Measurements from ENCODE around the gene TSPAN18.

The TSPAN18 gene

DNA sequence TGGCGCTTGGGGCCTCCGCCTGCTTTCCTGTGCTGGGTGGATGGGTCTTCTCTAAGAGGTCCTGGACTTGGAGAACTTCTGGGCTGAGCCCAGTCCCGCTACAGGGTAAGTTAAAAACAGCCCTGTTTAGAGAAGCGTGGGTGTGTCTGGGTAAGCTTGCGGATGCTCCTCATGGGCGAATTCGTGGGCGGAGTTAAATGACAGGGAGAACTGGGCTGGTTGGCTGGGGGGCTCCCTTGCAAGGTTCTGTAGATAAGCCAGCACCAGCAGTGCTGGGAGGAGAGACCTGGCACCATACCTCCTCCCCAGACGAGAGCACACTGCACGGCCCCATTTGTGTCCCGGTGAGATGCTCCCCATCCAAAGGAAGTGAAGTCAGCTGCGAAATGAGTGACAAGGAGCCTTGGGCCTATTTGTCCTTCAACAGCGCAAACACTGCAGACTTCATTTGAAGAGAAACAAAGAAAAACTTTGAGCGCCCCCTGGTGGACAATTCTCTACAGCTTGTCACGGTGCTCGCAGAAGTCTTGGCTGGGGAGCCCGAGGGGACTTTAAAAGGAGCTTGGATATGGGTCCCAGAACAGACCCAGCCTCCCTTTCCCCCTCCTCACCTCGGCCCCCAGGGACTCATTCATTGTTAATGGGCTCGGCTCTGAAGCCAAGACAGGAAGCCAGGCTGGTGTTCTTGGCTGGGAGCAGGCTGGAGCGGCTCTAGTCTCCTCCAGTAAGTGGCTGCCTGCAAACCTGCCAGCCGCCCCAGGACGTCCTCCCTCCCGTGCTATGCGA is 184.5 kb downstream of the TSPAN18 start:
- TF ChIP-seq, protein P1, sequence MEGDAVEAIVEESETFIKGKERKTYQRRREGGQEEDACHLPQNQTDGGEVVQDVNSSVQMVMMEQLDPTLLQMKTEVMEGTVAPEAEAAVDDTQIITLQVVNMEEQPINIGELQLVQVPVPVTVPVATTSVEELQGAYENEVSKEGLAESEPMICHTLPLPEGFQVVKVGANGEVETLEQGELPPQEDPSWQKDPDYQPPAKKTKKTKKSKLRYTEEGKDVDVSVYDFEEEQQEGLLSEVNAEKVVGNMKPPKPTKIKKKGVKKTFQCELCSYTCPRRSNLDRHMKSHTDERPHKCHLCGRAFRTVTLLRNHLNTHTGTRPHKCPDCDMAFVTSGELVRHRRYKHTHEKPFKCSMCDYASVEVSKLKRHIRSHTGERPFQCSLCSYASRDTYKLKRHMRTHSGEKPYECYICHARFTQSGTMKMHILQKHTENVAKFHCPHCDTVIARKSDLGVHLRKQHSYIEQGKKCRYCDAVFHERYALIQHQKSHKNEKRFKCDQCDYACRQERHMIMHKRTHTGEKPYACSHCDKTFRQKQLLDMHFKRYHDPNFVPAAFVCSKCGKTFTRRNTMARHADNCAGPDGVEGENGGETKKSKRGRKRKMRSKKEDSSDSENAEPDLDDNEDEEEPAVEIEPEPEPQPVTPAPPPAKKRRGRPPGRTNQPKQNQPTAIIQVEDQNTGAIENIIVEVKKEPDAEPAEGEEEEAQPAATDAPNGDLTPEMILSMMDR (IDR thresholded peaks at IDR 0.05; ENCODE audit: low read depth, low read length, missing control alignments): peak; percentile 80
- peak; percentile 79 for DNase-seq
- no peak overlapping the region for H3K27ac ChIP-seq
- H3K27me3 ChIP-seq (replicated peaks): peaks cover 3% of the 10 kb centered on the region
- H3K36me3 ChIP-seq (replicated peaks): no peaks in the 10 kb centered on the region
- H3K4me3 ChIP-seq (ENCODE audit: low read depth, low read length): no peak overlapping the region
- in situ Hi-C loops (cut with HindIII; ENCODE audit: low pct_ligation_motif_present, low sequenced_read_pairs): no loop called here

DNA sequence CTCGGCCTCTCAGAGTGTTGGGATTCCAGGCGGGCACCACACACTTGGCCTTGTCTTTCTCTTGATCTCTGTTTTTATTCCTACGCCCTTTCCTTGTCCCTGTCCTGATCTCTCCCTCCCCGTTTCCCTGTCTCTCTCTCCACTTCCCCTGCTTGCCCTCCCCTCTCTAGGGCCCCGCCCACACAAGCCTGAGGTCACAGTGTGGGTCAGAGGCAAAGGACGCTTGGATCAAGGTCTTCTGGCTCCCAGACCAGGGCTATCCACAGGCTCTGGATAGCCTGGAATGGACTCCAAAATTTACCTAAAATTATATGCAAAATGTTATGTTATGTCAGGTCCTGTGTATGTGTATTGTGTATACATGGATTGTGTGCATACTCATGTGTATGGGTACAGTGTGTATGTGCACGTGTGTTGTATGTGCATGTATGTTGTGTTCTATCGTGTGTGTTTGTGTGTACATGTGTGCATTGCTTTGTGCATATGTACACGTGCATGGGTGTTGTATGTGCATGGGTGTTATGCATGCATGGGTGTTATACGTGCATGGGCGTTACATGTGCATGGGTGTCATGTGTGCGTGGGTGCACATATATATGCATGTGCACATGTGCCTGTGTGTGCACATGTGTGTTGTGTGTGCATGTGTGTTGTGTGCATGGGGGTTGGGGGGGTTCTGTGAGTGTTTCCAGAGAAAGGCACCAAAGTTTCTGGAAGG is 185.7 kb downstream of the TSPAN18 start:
- DNase-seq: no peak
- no peak overlapping the region for H3K4me3 ChIP-seq (ENCODE audit: low read depth, low read length)
- no peaks in the 10 kb centered on the region for H3K36me3 ChIP-seq (replicated peaks)
- TF ChIP-seq, protein P1 (IDR thresholded peaks at IDR 0.05; ENCODE audit: low read depth, low read length, missing control alignments): no peak
- H3K27ac ChIP-seq: no peak overlapping the region
- in situ Hi-C loops (cut with HindIII; ENCODE audit: low pct_ligation_motif_present, low sequenced_read_pairs): no loop called here
- H3K27me3 ChIP-seq (replicated peaks): peaks cover 3% of the 10 kb centered on the region

DNA sequence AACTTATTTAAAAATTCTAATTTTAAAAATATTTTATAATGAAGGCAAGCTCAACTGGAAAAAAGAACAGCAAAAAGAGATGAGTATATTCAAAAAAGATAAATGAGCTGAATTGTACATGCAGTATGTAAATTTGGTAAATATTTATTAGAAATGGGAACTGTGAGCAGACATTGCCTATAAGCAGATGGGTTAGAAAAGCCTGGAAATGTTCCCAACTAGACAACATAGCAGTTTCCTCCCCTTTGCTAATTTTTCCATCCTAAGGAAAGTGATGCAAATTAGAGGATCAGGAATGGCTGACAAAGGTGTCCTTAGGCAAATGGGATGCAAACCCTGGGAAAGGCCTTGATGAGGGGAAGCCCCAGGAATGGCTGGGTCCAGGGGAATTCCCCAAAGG is 186.7 kb downstream of the TSPAN18 start:
- TF ChIP-seq, protein P1 (IDR thresholded peaks at IDR 0.05; ENCODE audit: low read depth, low read length, missing control alignments): no peak
- DNase-seq: no peak
- in situ Hi-C loops (cut with HindIII; ENCODE audit: low pct_ligation_motif_present, low sequenced_read_pairs): no loop called here
- no peaks in the 10 kb centered on the region for H3K36me3 ChIP-seq (replicated peaks)
- peaks cover 3% of the 10 kb centered on the region for H3K27me3 ChIP-seq (replicated peaks)
- H3K27ac ChIP-seq: no peak overlapping the region
- H3K4me3 ChIP-seq (ENCODE audit: low read depth, low read length): no peak overlapping the region

DNA sequence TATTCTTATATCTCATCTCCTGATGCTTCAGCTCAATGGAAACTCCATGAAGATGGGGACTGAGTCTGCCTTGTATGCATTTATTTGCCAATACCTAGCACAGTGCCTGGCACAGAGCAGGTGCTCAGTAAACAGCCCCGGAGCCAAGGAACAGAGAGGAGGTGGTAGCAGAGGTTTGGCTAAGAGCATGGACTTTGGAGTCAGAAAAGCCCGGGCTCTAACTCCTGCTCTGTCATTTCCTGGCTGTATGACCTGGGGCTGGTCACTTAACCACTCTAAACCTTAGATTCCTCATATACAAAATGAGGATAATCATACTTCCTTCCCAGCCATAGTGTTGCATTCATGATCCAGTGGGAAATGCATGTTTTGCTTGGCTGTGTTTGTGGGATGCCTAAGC is 187.3 kb downstream of the TSPAN18 start:
- Histone ChIP-seq H3K4me3 (ENCODE audit: low read depth, low read length) (no peak overlapping the region), H3K36me3 (replicated peaks) (no peaks in the 10 kb centered on the region), H3K27me3 (replicated peaks) (peaks cover 3% of the 10 kb centered on the region), H3K27ac (no peak overlapping the region)
- DNase-seq: no peak
- TF ChIP-seq, protein P1 (IDR thresholded peaks at IDR 0.05; ENCODE audit: low read depth, low read length, missing control alignments): no peak
- in situ Hi-C loops (cut with HindIII; ENCODE audit: low pct_ligation_motif_present, low sequenced_read_pairs): no loop called here

DNA sequence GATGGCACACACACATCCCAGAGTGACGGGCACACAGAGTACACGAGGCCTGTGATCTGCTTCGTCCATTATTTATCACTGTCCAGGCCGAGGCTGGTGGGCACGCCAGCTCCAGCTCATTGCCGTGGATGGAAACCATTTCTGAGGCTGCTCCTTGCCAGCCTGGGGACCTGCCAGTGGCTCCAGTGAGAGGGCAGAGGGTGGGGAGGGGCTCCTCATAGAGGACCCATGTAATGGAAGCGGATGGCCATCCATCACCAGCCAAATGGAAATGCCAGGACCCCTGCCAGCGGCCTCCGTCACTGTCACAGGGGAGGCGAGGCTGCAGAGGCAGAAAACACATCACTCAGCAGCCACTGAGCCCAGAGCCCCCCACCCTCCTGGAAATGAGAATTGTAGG is 188.2 kb downstream of the TSPAN18 start:
- in situ Hi-C loops (cut with HindIII; ENCODE audit: low pct_ligation_motif_present, low sequenced_read_pairs): no loop called here
- TF ChIP-seq, protein P1 (IDR thresholded peaks at IDR 0.05; ENCODE audit: low read depth, low read length, missing control alignments): no peak

More for the DNA sequence above, 188.2 kb downstream of the TSPAN18 start:
- Histone ChIP-seq H3K4me3 (ENCODE audit: low read depth, low read length) (no peak overlapping the region), H3K27ac (no peak overlapping the region), H3K36me3 (replicated peaks) (no peaks in the 10 kb centered on the region), H3K27me3 (replicated peaks) (no peaks in the 10 kb centered on the region)
- no peak for DNase-seq

Measured in brain microvascular endothelial cell (primary cell).